GM18867 (cell line): ENCODE data around the gene FIGNL2.
"Not testable (repeated sequence)": the region's sequence is repeated elsewhere in the genome, so short reads cannot be mapped to it uniquely, and the experiment has no call there.

Experiments
- ATAC-seq: cut with Tn5 transposase; IDR thresholded peaks from one replicate; pipeline ENCODE4 v1.9.1; 2021; ENCODE audit warnings: mild to moderate bottlenecking, moderate library complexity; ENCODE audit not compliant: unreplicated experiment

The FIGNL2 gene

DNA sequence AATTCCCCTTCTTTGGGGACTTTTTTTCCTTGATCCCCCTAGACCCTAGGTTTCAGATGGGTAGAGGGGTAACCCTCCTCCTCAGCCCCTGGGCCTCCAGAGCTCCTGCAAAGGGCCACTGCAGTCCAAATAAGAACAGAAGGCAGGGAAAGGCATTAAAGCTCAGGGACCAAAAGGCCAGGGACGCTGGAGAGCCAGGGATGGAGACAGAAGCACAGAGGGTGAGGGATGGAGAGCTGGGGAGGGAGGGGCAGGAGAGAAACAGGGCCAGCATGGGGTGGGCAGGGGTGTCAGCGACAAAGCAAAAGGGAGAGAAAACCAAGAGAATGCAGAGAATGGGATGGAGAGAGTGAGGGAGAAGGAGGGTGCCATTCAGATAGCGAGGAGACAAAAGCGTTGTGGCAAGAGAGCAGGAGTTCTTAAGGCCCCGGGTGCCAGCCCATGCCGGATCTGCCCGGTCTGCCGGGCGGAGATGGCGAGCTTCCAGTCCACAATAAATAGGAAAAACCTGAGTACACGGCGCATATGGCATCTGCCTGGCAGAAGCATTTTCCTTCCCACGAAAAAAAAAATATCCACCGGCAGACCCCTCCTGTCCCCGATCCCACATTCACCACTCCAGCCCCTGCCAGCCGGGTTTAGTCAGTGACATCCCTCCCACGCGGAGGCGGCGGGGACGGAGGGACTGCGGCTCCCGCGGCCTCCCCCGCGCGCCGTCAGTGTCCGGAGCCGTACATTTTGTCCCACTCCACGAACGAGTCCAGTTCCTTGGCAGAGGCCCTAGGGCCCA lies 28.6 kb downstream of the FIGNL2 start:
- ATAC-seq: no peak

DNA sequence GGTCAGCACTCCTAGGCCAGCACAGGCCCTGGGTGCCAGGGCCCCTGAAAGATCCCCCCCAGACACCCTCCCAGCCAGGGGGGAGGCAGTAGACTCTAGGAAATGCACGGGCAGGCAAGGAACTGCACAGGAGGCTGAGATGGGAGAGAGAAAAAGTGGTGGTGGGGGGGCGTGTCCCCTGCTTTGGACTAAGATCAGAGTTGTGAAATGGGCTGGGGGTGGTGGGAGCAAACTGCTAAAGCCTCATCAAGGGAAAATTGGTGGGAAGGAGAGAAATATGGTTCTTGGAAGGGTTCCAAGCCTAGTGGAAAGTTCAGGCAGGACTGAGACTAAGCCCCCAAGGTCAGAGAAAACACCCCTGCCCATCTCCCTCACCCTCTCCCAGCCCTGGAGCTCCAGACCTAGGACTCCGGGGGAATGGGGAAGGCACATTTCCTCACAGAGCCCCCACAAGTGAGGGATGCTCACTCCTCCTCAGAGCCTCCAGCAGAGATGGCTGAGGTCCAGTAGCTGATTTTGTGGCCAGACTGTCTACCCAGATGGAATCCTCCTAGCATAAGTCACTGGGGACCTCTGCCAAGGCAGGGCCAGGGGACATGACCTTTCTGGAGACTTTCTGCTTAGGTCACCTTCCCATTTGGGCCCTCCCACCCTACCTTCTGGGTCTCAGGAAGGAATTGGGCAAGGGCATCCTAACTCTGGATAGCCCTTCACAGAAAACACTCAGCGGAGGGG lies 29.8 kb downstream of the FIGNL2 start:
- ATAC-seq: no peak

- no peak for ATAC-seq
Observed at GRCh38 chr12:51818086-51818485, 30.4 kb downstream of the FIGNL2 start.

GRCh38 chr12:51817027-51817953 lies 31.2 kb downstream of the FIGNL2 start:
- no peak for ATAC-seq

GRCh38 chr12:51815571-51815970 lies 32.9 kb downstream of the FIGNL2 start:
- ATAC-seq: no peak

DNA sequence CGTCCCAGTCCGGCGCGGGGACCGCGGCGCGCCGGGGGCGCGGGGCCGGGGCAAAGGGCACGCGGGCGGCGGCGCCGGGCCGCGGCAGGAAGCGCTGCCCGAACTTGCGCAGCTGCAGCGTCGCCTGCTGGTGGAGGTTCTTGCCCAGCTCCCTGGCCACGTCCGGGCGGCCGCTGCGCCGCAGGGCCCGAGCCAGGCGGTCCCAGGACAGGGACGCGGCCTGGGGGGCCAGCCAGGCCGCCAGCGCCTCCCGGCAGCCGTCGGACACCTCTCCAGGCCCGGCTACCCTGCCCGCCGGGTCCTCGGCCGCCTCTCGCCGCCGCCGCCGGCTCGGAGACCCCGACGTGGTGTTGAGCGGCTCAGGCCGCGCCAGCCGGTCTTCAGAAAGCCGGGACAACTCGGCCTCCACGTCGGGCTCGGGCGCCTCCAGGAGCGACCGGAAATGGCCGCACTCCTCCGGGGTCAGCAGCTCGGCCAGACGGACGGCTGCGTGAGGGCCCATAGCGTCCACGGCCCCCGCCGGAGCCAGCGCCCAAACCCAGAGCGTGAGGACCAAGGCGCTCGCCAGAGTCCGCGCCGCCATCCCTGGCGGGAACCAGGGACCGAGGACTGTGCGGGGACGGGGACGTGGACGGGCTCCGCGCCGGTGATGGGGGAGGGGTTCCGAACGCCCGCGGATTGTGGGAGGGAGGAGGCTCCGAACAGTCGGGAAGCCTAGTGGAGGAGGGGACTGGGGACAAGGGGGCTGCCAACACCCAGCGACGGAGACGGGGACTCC lies 34.0 kb downstream of the FIGNL2 start:
- ATAC-seq: no peak

GRCh38 chr12:51813931-51814310 lies 34.6 kb downstream of the FIGNL2 start:
- ATAC-seq: no peak

DNA sequence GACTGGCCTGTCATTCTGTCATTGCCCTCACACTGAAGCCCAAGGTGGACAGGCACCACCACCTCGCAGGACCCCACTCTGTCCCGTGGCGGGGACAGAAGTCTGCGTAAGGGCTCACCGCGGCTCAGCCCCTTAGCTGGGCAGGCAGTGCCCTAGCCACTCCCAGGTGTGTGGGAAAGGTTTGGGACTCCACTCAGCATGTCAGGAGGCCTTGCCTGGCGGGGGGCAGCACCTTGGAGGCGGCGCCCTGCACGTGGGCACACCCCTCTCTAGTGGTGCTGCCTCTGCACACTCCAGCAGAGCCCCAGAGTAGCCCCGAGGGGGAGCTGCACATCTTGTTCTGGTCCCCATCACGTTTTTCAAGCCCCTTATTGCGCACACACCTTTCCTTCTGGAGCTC lies 35.6 kb downstream of the FIGNL2 start:
- ATAC-seq: no peak

GRCh38 chr12:51811203-51812202 lies 37.0 kb downstream of the FIGNL2 start:
- no peak for ATAC-seq

DNA sequence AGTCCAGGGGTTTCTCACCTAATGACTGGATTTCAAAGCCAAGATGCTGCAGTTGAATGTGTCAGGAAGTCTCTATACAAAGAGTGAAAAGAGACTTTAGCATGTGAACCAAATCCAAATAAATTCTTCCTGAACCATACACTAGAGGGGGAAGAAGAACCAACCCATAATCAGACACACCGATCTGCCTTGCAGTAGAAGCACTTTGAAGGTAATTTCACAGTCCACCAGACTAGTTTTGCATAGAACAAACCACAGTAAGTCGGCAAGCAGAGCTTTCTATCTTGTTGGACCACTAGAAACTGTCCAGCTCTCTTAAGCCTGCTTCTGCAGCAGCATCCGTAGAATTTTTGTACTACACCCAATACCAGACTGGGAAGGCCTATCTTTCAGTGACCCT lies 39.3 kb downstream of the FIGNL2 start:
- no peak for ATAC-seq

DNA sequence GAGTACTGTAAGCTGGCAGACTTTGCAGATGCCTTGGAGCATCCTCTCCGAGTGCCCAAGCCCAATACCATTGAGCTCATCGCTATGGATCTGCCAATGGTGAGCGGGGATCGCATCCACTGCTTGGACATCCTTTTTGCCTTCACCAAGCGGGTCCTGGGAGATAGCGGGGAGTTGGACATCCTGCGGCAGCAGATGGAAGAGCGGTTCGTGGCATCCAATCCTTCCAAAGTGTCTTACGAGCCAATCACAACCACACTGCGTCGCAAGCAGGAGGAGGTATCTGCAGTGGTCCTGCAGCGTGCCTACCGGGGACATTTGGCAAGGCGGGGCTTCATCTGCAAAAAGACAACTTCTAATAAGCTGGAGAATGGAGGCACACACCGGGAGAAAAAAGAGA lies 41.6 kb downstream of the FIGNL2 start:
- ATAC-seq: no peak

- no peak for ATAC-seq
Observed at GRCh38 chr12:51801027-51801426, 47.5 kb downstream of the FIGNL2 start.

DNA sequence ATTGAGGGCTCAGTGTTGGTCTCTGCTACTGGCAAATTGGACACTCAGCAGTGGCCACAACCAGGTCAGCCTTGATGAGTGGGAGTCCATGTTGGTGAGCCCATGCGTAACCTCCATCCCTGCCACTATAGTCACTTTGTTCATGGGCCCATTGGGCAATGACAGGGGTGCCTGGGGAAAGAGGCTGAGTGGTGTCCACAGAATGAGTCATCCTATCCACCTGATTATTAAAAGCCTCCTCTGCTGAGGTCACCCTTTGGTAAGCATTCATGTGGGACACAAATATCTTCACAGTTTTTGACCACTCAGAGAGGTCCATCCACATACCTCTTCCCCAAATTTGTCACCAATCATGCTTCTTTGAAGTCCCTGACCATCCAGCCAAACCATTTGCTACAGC lies 50.0 kb downstream of the FIGNL2 start:
- no peak for ATAC-seq

GRCh38 chr12:51798051-51798450 lies 50.5 kb downstream of the FIGNL2 start:
- not testable (repeated sequence) for ATAC-seq

DNA sequence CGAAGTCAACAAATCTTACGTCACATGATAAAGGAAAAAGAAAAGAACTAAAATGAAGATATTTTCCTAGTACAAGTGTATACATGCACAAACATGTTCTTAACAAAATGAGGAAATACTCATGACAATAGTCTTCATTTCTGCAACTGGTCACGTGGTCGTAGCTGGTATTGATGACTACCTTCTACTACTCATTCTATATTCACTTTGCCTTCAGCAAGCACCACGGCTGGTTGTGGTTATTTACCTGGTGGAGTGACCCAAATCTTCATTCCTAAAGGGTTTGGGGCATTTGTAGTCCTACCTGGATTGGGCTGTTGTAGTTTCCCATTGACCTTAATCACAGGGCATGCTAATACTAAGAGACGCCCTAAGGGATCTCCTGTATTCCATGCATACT lies 51.2 kb downstream of the FIGNL2 start:
- ATAC-seq: no peak

GRCh38 chr12:51793201-51793600 lies 55.3 kb downstream of the FIGNL2 start:
- ATAC-seq: no peak

DNA sequence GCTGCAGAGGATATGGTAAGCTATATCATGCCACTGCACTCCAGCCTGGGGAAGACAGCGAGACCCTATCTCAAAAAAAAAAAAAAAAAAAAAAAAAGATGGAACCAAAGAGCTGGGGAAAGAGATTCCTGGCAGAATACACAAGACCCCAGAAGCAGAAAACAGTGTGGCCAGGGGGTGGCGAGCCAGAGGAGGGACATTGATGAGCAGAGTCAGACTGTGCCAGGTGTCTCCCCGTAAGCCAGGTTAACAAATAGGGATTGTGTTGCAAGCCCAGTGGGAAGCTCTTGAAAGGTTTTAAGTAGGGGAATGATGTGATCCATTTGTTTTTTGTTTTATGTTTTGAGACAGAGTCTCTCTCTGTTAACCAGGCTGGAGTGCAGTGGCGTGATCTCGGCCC lies 56.1 kb downstream of the FIGNL2 start:
- ATAC-seq: no peak

GRCh38 chr12:51788876-51789275 lies 59.6 kb downstream of the FIGNL2 start:
- ATAC-seq: no peak

GRCh38 chr12:51785906-51786305 lies 62.6 kb downstream of the FIGNL2 start:
- no peak for ATAC-seq
